HG03066 (cell line): Measurements from ENCODE around the gene WDPCP.
"Not testable (repeated sequence)": the region's sequence is repeated elsewhere in the genome, so short reads cannot be mapped to it uniquely, and the experiment has no call there.

Experiments
- ATAC-seq: cut with Tn5 transposase; IDR thresholded peaks from one replicate; pipeline ENCODE4 v1.9.1; 2021; ENCODE audit warnings: low read depth; ENCODE audit not compliant: unreplicated experiment

Gene WDPCP

DNA sequence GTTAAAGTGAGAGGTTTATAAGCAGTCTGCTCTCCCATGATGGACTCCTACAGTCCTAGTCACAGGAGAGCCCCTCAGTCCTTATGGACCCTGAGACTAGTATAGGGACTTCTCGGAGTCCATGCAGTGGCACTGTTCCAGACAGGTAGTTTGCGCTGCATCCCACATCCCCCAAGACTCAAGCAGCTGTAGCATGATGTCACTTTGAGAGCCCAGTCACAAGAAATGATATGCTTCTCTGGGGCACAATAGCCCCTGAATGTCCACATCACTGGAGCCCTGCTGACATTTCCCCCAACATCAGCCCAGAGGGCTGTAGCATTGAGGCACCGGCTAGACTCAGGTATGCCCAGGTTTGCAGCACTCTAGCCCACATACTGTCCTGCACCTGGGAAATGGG, 317.6 kb downstream of the WDPCP start:
- ATAC-seq: no peak

- no peak for ATAC-seq
These were observed 319.3 kb downstream of the WDPCP start for GRCh38 chr2:63268946-63269345.

GRCh38 chr2:63261137-63261621, 327.1 kb downstream of the WDPCP start:
- ATAC-seq: no peak

GRCh38 chr2:63257473-63257872, 330.8 kb downstream of the WDPCP start:
- no peak for ATAC-seq

GRCh38 chr2:63249161-63249560, 339.1 kb downstream of the WDPCP start:
- no peak for ATAC-seq

DNA sequence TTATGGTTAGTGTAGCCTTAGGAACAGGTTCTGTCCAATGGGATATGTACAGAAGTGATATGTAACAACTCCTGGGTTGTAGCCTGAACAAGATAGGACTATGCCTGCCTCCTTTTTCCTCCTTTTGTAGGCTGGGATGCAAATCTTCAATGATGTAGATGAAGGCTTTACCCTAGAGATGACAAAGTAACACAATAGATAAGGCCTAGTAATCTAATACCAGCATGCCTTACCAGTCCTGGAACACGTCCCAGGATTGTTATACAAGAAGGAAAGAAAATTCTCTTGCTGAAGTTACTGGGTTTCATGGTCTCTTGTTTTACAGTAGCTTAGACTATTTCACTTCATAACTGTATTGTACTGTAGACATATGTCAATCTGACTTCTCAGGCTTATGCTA, 345.5 kb downstream of the WDPCP start:
- no peak for ATAC-seq

- ATAC-seq: no peak
These were observed 362.2 kb downstream of the WDPCP start for GRCh38 chr2:63225964-63226686.

DNA sequence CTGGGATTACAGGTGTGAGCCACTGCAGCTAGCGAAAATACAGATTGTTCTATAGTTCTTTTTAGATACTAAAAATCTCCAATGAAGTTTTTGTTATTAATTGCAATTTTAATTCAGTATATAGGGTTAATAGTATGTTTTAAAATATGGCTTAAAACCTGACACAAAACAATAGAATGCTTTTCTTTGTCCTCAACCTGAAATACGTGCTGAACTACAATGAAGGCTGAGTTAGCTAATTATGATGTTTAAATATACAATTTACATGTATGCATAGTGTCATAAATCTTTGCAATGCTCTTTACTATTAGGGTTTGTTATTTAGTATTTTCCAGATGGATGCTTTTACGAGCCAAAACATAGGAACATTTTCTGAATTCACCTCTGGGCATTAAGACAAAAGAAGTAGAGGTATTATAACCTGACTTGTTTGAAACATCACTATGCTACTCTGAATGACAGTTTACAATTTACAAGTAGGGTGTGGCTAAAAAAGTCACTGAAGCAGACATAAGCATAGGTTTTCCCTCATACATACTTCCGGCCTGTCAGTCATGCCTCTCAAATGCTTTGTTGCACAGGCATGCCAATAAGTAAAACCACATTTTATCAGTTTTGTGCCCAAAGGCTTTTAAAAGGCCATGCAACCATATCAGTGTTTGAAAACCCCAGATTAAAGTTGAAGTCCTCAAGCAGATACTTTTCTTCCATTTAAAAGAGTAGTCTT, 369.3 kb downstream of the WDPCP start:
- no peak for ATAC-seq

GRCh38 chr2:63195310-63195709, 393.0 kb downstream of the WDPCP start:
- ATAC-seq: no peak

DNA sequence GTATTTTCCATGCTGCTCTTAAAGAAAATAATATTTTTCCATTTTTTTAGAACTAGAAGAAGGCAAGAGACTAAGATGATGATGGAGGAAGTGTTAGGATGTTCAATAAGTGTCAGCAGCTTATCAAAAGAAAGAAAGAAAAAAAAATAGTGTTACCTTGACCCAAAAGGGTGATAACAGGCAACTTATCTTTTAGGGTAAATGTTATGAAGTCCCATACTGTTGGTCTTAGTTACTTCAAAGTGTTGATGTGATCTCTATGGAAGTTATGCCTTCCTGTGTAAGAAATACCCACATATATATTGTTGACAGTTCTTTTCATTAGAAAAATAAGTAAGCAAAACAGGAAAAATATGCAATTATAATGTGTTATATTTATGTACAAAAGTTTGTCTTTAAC, 394.1 kb downstream of the WDPCP start:
- no peak for ATAC-seq

DNA sequence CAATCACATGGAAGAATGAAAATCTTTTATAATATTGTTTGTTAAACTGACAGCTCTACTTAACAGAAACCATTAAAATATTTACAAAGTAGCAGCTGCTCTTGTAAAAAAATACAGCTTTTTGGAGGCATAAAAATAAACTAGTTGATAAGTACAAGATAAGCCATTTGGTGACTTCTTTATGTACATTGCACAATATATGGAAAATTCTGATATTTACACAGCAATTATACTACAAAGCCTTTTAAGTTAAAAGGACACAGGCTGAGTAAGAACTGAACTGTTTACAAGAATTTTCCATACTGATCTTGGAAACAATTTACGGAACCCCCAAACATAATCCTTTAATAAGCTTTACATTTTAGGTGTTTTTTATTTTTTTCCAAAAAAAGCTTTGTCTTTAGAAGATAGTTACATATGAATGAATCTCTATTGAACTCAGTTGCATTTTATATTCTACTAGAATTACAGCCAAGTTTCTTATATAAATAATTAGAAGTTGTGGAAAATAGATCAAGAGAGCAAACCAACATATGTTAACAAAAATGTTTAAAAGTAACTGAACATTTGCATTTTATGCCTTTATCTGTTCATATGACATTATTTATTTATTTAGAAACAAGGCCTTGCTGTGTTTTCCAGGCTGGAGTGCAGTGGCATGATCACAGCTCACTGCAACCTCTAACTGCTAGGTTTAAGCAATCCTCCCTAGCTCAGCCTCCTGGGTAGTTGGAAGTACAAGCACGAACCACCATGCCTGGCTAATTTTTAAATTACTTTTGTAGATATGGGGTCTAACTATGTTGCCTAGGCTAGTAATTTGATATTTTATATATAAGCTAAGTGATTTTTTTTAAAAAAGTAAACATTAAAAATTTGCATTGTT, 395.1 kb downstream of the WDPCP start:
- ATAC-seq: no peak

- ATAC-seq: no peak
These were observed 395.9 kb downstream of the WDPCP start for GRCh38 chr2:63192169-63192888.

DNA sequence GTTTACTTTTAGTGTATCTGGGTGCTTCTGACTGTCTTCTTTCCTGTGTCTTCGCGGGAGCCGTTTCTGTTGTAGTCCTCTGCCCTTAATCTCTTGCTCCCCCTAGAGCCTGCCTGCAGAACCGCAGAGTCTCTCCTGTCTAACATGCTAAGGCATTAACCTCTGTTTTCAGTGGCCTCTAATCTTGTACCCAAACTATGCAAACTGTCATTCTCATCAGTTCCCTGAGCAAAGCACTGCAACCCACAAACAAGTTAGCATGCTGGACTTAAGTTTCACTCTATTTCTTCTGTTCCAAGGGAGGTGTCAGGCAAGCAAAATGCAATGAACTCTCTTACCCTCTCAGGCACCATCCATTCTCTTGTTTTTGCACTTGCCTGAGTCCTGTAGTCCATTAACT, 399.3 kb downstream of the WDPCP start:
- ATAC-seq: no peak

- ATAC-seq: no peak
These were observed 401.9 kb downstream of the WDPCP start for GRCh38 chr2:63186331-63186730.

DNA sequence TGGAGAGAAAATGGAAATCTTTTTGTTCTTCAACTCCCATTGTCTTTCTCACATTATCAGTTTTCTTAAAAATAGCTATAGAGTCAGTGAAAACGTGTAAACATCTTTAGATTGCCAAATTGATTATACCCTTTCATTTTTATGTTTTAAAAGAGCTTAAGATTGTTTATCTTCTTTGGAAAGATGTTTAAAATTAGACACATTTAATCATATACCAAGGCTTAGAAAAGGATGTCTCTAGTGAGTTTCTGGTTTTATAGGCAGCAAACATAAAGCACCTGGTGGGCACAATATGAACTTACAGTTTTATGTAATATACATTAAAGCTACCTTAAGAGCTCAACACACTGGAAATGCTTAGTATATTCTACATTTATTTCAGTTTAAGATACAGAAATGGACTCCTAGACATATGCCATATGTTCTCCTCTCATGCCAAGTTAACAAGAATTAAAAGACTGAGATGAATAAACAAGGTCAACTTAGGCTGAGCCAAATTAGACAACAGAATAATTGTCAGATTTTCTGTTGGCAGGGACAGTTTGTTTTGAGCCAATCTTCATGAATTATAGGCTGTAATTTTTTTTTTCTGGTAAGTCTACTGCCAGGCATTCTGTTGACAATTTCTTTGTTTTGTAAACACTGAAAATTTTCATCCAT, 425.0 kb downstream of the WDPCP start:
- ATAC-seq: no peak

DNA sequence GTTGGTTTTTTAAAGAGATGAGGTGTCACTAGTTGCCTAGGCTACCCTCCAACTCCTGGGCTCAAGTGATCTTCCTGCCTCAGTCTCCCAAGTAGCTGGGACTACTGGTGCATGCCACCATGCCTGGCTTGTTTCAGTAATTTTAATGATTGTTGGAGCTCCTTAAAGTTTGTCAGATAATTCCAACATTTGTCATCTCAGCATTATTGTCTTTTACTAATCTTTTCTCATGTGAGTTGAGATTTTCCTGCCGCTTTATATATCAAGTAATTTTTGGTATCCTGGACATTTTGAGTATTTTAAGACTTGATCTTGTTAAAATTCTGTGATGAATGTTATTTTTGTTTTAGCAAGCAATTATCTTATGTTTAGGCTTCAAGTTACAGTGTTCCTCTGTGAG, 429.0 kb downstream of the WDPCP start:
- no peak for ATAC-seq

GRCh38 chr2:63136683-63137082, 451.6 kb downstream of the WDPCP start:
- ATAC-seq: not testable (repeated sequence)

GRCh38 chr2:63132020-63132419, 456.3 kb downstream of the WDPCP start:
- ATAC-seq: no peak

DNA sequence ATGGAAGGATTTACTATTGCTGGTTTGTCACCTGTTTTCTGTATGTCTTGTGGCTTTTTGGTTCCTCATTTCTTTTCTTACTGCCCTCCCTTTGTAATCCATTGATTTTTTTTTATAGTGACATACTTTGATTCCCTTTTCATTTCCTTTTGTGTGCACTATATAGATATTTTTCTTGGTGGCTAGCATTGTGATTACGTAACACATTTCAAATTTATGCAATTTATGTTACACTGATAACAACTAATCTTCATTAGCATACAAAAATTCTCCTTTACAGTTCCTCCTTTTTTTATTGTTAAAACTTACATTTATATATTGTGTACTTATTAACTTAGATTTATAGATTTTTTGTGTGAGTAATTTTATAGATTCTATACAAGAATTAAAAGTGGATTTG, 457.1 kb downstream of the WDPCP start:
- ATAC-seq: no peak

GRCh38 chr2:63127594-63127993, 460.7 kb downstream of the WDPCP start:
- ATAC-seq: no peak
